PC-9 (cell line): Measurements from ENCODE around the gene AFG1L. TPM values are rescaled to one million over a fixed set of nuclear protein-coding genes. Genes with fewer than 3 reads are reported as not detected.

Experiments
- BruUV-seq: library from RNA; stranded (reverse); fragments of 400-500 nt; replicated peaks from 2 replicates; lab custom pipeline; 2021; lab: Mats Ljungman, UMichigan
- CTCF ChIA-PET: fragments of 300-600 bp; sonication (Branson Sonifier 250); formaldehyde crosslinking; loops from one replicate; lab custom pipeline; 2022; ENCODE audit warnings: antibody characterized with exemption; lab: Charles Lee
- POLR2A ChIA-PET: fragments of 300-600 bp; sonication (Branson Sonifier 250); formaldehyde crosslinking; loops from one replicate; lab custom pipeline; 2022; ENCODE audit warnings: antibody characterized with exemption; ENCODE audit not compliant: unreplicated experiment; lab: Charles Lee
- DNase-seq, 2 experiments: peaks; one replicate each; pipeline versions ENCODE4 v3.0.0 to v3.0.0-alpha.2; 2015 to 2022; ENCODE audit warnings: mixed read lengths in 1 of 2
- H2AFZ ChIP-seq: fragments of 200-600 bp; sonication (generic); 2 replicates; pipeline ENCODE4 v1.8.1; 2017; ENCODE audit warnings: antibody characterized with exemption
- H3F3A ChIP-seq: fragments of 200-600 bp; sonication (generic); 2 replicates; pipeline ENCODE4 v1.8.1; 2017; ENCODE audit warnings: antibody characterized with exemption, mild to moderate bottlenecking, low read depth; ENCODE audit not compliant: insufficient read depth
- H3K27ac ChIP-seq: fragments of 200-600 bp; sonication (generic); 2 replicates; pipeline ENCODE4 v1.6.1; 2016; ENCODE audit warnings: mixed run types
- H3K27me3 ChIP-seq: fragments of 200-600 bp; sonication (generic); 2 replicates; pipeline ENCODE4 v1.6.1; 2016; ENCODE audit warnings: low read depth, mixed run types; ENCODE audit not compliant: insufficient read depth
- H3K36me3 ChIP-seq: fragments of 200-600 bp; sonication (generic); 2 replicates; pipeline ENCODE4 v1.6.1; 2016; ENCODE audit warnings: low read depth, mixed run types
- H3K4me1 ChIP-seq: fragments of 200-600 bp; sonication (generic); replicated peaks from 2 replicates; pipeline ENCODE4 v1.6.1; 2016; ENCODE audit warnings: mixed run types; ENCODE audit not compliant: insufficient read depth
- H3K4me2 ChIP-seq: fragments of 200-600 bp; sonication (generic); 2 replicates; pipeline ENCODE4 v1.6.1; 2017; ENCODE audit warnings: mixed run types
- H3K4me3 ChIP-seq: fragments of 200-600 bp; sonication (generic); 2 replicates; pipeline ENCODE4 v1.6.1; 2016; ENCODE audit warnings: mixed run types
- H3K79me2 ChIP-seq: fragments of 200-600 bp; sonication (generic); 2 replicates; pipeline ENCODE4 v1.6.1; 2017; ENCODE audit warnings: low read depth, mixed run types
- H3K9me2 ChIP-seq: fragments of 200-600 bp; sonication (generic); 2 replicates; pipeline ENCODE4 v1.8.1; 2017; ENCODE audit warnings: mild to moderate bottlenecking; ENCODE audit not compliant: insufficient read depth
- H3K9me3 ChIP-seq: fragments of 200-600 bp; sonication (generic); 2 replicates; pipeline ENCODE4 v1.8.1; 2016; ENCODE audit warnings: low read depth; ENCODE audit not compliant: insufficient read depth
- H4K20me1 ChIP-seq: fragments of 200-600 bp; sonication (generic); 2 replicates; pipeline ENCODE4 v1.8.1; 2017; ENCODE audit not compliant: insufficient read depth
- EZH2 ChIP-seq: fragments of 200-600 bp; sonication (generic); IDR thresholded peaks from 2 replicates; pipeline ENCODE4 v1.8.0; 2017; ENCODE audit warnings: antibody characterized with exemption, low read depth
- intact Hi-C: fragments of 100-400 bp; cut with micrococcal nuclease; formaldehyde crosslinking; loops from one replicate; pipeline ENCODE4 v1.10.0; 2022; ENCODE audit not compliant: unreplicated experiment
- total RNA-seq: library from RNA; stranded (reverse); gene quantifications from 2 replicates; pipeline ENCODE4 v1.2.3, GENCODE V29; 2021
- TF ChIP-seq, protein P1 (sequence below): fragments of 200-600 bp; sonication (generic); conservative IDR thresholded peaks from 2 replicates; pipeline ENCODE4 v1.6.1; 2017; ENCODE audit warnings: mixed run types, antibody characterized with exemption, mild to moderate bottlenecking, moderate library complexity

AFG1L gene
- total RNA-seq, 1 experiment from 2014 or later = 8.9 TPM

DNA sequence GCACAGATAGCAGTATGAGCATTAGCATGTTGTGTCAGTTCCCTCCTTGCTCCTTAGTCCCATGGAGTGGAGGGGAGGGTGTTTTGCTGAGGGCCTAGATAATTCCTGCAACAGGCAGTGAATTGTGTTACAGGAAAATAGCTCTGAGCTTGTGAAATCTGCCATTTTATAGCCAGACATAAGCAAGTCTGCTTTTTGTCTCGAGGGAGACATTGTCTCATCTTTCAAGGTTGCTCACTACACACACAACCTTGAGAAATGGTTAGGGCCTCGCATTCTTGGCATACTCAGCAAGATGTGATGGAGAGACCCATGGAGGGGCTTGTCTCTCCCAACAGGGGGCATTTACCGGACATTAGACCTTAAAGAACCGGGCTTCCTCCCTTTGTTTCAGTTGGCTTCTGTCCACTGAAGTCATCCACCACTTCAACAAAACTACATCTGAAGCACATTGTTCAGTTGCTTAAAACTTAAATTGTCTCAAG lies 157.9 kb downstream of the AFG1L start:
- H3K4me3 ChIP-seq = no peak overlapping the region
- no peaks in the 10 kb centered on the region for H3K9me3 ChIP-seq
- no TSS peak for BruUV-seq
- no peaks in the 10 kb centered on the region for H3F3A ChIP-seq
- no peaks in the 10 kb centered on the region for H4K20me1 ChIP-seq
- no peaks in the 10 kb centered on the region for H3K27me3 ChIP-seq
- no peak for TF ChIP-seq EZH2
- TF ChIP-seq, protein P1, sequence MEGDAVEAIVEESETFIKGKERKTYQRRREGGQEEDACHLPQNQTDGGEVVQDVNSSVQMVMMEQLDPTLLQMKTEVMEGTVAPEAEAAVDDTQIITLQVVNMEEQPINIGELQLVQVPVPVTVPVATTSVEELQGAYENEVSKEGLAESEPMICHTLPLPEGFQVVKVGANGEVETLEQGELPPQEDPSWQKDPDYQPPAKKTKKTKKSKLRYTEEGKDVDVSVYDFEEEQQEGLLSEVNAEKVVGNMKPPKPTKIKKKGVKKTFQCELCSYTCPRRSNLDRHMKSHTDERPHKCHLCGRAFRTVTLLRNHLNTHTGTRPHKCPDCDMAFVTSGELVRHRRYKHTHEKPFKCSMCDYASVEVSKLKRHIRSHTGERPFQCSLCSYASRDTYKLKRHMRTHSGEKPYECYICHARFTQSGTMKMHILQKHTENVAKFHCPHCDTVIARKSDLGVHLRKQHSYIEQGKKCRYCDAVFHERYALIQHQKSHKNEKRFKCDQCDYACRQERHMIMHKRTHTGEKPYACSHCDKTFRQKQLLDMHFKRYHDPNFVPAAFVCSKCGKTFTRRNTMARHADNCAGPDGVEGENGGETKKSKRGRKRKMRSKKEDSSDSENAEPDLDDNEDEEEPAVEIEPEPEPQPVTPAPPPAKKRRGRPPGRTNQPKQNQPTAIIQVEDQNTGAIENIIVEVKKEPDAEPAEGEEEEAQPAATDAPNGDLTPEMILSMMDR = no peak
- H3K9me2 ChIP-seq = no peaks in the 10 kb centered on the region
- H3K4me1 ChIP-seq = no peaks in the 10 kb centered on the region
- H3K36me3 ChIP-seq = no peaks in the 10 kb centered on the region
- H2AFZ ChIP-seq = no peak overlapping the region
- DNase-seq = no peak
- POLR2A ChIA-PET = no interaction called here
- H3K4me2 ChIP-seq = no peak overlapping the region
- H3K27ac ChIP-seq = no peak overlapping the region
- intact Hi-C loops = no loop called here
- H3K79me2 ChIP-seq = no peaks in the 10 kb centered on the region
- CTCF ChIA-PET = no interaction called here

DNA sequence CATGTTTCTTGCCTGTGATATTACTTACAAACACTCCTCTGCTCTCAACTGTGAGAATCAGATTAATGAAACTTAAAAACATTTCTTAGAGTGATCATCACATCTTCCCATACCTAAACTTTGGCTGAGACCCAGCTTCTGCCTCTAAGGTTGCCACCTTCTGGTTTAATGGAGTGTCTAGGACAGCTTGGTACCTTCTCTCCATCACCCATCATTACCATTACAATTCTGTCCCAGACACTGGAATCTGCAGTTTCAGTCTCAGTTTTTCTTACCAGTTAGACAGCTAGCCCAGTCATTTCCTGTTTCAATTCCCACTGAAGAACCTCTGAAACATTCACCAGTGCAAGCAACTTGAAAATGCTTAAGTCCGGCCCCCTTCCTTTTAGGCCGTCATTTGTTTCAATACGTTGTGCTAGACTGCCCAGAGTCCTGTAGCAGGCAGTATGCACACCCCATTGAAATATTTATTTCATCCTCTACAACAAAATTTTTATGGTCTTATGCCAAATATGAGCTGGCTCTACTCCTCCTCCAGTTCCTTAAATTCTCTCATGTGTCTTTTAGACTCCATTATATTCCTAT lies 158.8 kb downstream of the AFG1L start:
- Histone ChIP-seq H3K27ac (no peak overlapping the region), H3K9me2 (no peaks in the 10 kb centered on the region), H3K4me2 (no peak overlapping the region), H3F3A (no peaks in the 10 kb centered on the region; the same call in 1 of the 2 replicates), H3K4me3 (no peak overlapping the region), H3K79me2 (no peaks in the 10 kb centered on the region), H3K4me1 (no peaks in the 10 kb centered on the region), H3K27me3 (no peaks in the 10 kb centered on the region), H3K9me3 (no peaks in the 10 kb centered on the region), H3K36me3 (no peaks in the 10 kb centered on the region), H4K20me1 (no peaks in the 10 kb centered on the region), H2AFZ (no peak overlapping the region)
- no peak for DNase-seq
- intact Hi-C loops = no loop called here
- CTCF ChIA-PET = no interaction called here
- TF ChIP-seq EZH2 = no peak
- TF ChIP-seq, protein P1 = no peak
- POLR2A ChIA-PET = no interaction called here
- BruUV-seq = no TSS peak

DNA sequence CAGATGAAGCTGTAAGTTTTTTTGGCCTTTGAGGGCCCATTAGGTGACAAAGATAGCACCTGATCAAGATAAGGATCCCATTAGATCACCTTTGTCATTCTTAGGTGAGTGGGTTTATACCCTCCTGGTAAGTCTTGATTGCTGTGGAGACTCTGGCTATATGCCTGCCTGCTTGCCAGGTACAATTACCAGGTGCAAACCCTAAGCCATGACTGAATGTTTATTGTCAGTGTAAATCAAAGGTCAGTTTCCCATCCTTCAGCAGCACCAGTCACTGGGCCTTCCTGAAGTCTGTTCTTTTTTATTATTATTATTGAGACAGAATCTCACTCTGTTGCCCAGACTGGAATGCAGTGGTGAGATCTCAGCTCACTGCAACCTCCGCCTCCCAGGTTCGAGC lies 159.5 kb downstream of the AFG1L start:
- no peak for DNase-seq
- ChIA-PET POLR2A (no interaction called here), CTCF (no interaction called here)
- Histone ChIP-seq H3K27ac (no peak overlapping the region), H4K20me1 (no peaks in the 10 kb centered on the region), H3K9me3 (no peaks in the 10 kb centered on the region), H3K4me2 (no peak overlapping the region), H3K4me1 (no peaks in the 10 kb centered on the region), H3K79me2 (no peaks in the 10 kb centered on the region), H2AFZ (no peak overlapping the region), H3K9me2 (no peaks in the 10 kb centered on the region), H3K36me3 (no peaks in the 10 kb centered on the region), H3F3A (no peaks in the 10 kb centered on the region; the same call in 1 of the 2 replicates), H3K27me3 (no peaks in the 10 kb centered on the region), H3K4me3 (no peak overlapping the region)
- TF ChIP-seq, protein P1 = no peak
- TF ChIP-seq EZH2 = no peak
- intact Hi-C loops = no loop called here
- BruUV-seq = no TSS peak
